Measurements from ENCODE around the gene EXOC3L4. TPM values are rescaled to one million over a fixed set of nuclear protein-coding genes. Genes with fewer than 3 reads are reported as not detected.

The EXOC3L4 gene
- total RNA-seq, 6 experiments from 2014 or later, result 34.2 to 87.1 (median 48.1) TPM

- Histone ChIP-seq H3K9me3 (no peaks in the 10 kb centered on the region), H3K27ac (no peak overlapping the region), H3K36me3 (peaks cover 0 to 5% (median 0%) of the 10 kb centered on the region in 4 donors), H3K4me3 (no peak overlapping the region), H3K4me1 (peaks cover 0 to 39% (median 15%) of the 10 kb centered on the region in 4 donors), H3K27me3 (no peaks in the 10 kb centered on the region)
- TF ChIP-seq CTCF (IDR thresholded peaks at IDR 0.05), result no peak
- TF ChIP-seq POLR2A (IDR thresholded peaks at IDR 0.05), result no peak
- 90% methylated on average over 2 of the region's 16 CpGs for WGBS (ENCODE audit: insufficient coverage, low coverage, low lambda C conversion rate, missing lambda C conversion rate)
- peak in 1 of 3 donors; percentile 51 for DNase-seq
- intact Hi-C loops (cut with DNase I), result no loop called here
- no peak for ATAC-seq
Measured at GRCh38 chr14:103127861-103128598, 33.5 kb downstream of the EXOC3L4 start.

GRCh38 chr14:103128631-103129300 is 34.2 kb downstream of the EXOC3L4 start:
- H3K27ac ChIP-seq, result no peak overlapping the region
- H3K27me3 ChIP-seq, result no peaks in the 10 kb centered on the region

GRCh38 chr14:103129301-103130016 is 34.9 kb downstream of the EXOC3L4 start:
- WGBS (ENCODE audit: insufficient coverage, low coverage, low lambda C conversion rate, missing lambda C conversion rate), result 94% methylated on average over 4 of the region's 12 CpGs
- TF ChIP-seq CTCF (IDR thresholded peaks at IDR 0.05), result no peak
- TF ChIP-seq POLR2A (IDR thresholded peaks at IDR 0.05), result no peak
- Histone ChIP-seq H3K27ac (no peak overlapping the region), H3K27me3 (no peaks in the 10 kb centered on the region), H3K36me3 (peaks cover 0 to 11% (median 0%) of the 10 kb centered on the region in 4 donors), H3K9me3 (no peaks in the 10 kb centered on the region), H3K4me1 (peaks cover 0 to 30% (median 14%) of the 10 kb centered on the region in 4 donors), H3K4me3 (no peak overlapping the region)
- DNase-seq (no peak), ATAC-seq (no peak)
- intact Hi-C loops (cut with DNase I), result no loop called here

More at GRCh38 chr14:103128631-103129300, 34.2 kb downstream of the EXOC3L4 start:
- peak in 2 of 4 donors; percentile 43 to 63 for ATAC-seq
- intact Hi-C loops (cut with DNase I), result no loop called here
- WGBS (ENCODE audit: insufficient coverage, low coverage, low lambda C conversion rate, missing lambda C conversion rate), result 33% methylated on average over 6 of the region's 13 CpGs
- TF ChIP-seq CTCF (IDR thresholded peaks at IDR 0.05) (no peak), POLR2A (IDR thresholded peaks at IDR 0.05) (no peak)
- Histone ChIP-seq H3K4me1 (peaks cover 0 to 32% (median 15%) of the 10 kb centered on the region in 4 donors), H3K36me3 (peaks cover 0 to 8% (median 0%) of the 10 kb centered on the region in 4 donors), H3K9me3 (no peaks in the 10 kb centered on the region), H3K4me3 (no peak overlapping the region)
- peak; percentile 58 to 80 (median 58) for DNase-seq

- ATAC-seq (no peak), DNase-seq (peak in 1 of 3 donors; percentile 48)
Measured at GRCh38 chr14:103130017-103130764, 35.7 kb downstream of the EXOC3L4 start.

More at GRCh38 chr14:103130017-103130764, 35.7 kb downstream of the EXOC3L4 start:
- 68% methylated on average over 4 of the region's 26 CpGs for WGBS (ENCODE audit: insufficient coverage, low coverage, low lambda C conversion rate, missing lambda C conversion rate)
- Histone ChIP-seq H3K4me3 (no peak overlapping the region), H3K36me3 (peaks cover 0 to 11% (median 0%) of the 10 kb centered on the region in 4 donors), H3K27me3 (no peaks in the 10 kb centered on the region), H3K4me1 (peaks cover 0 to 33% (median 15%) of the 10 kb centered on the region in 4 donors), H3K27ac (no peak overlapping the region), H3K9me3 (no peaks in the 10 kb centered on the region)
- intact Hi-C loops (cut with DNase I), result no loop called here
- TF ChIP-seq POLR2A (IDR thresholded peaks at IDR 0.05), result no peak
- no peak for TF ChIP-seq CTCF (IDR thresholded peaks at IDR 0.05)

Data from right lobe of liver (tissue), 6 donors.